ENCODE measurements around the gene TMPRSS7. TPM values are rescaled to one million over a fixed set of nuclear protein-coding genes. Genes with fewer than 3 reads are reported as not detected.

The TMPRSS7 gene
- total and polyA plus RNA-seq, 2 donors from 2014 or later, result not detected

GRCh38 chr3:112004669-112005068 lies 29.9 kb upstream of the TMPRSS7 start:
- no peak for TF ChIP-seq CTCF (IDR thresholded peaks at IDR 0.05; ENCODE audit: borderline replicate concordance, extremely low read depth, insufficient read depth)
- H3K9ac ChIP-seq (ENCODE audit: low read length in 3 of 3), result no peak overlapping the region
- peaks cover 0 to 22% (median 0%) of the 10 kb centered on the region in 3 donors for H3K4me1 ChIP-seq (ENCODE audit: control insufficient read depth in 2 of 3, insufficient read depth in 2 of 3, low read depth in 1 of 3, low read length in 3 of 3)
- H3K27me3 ChIP-seq (ENCODE audit: control insufficient read depth, insufficient read depth, low read length), result no peaks in the 10 kb centered on the region
- H3K4me3 ChIP-seq (ENCODE audit: low read length in 3 of 3), result no peak overlapping the region
- H3K9me3 ChIP-seq (ENCODE audit: control insufficient read depth in 2 of 3, insufficient read depth in 1 of 3, low read length in 3 of 3), result no peaks in the 10 kb centered on the region
- intact Hi-C loops (cut with DNase I), result no loop called here
- FAIRE-seq (no peak), DNase-seq (no peak)
- H3K27ac ChIP-seq (ENCODE audit: low read depth in 2 of 2, low read length in 2 of 2), result no peak overlapping the region
- no peaks in the 10 kb centered on the region for H3K36me3 ChIP-seq (ENCODE audit: control insufficient read depth in 2 of 3, insufficient read depth in 3 of 3, low read length in 3 of 3)

DNA sequence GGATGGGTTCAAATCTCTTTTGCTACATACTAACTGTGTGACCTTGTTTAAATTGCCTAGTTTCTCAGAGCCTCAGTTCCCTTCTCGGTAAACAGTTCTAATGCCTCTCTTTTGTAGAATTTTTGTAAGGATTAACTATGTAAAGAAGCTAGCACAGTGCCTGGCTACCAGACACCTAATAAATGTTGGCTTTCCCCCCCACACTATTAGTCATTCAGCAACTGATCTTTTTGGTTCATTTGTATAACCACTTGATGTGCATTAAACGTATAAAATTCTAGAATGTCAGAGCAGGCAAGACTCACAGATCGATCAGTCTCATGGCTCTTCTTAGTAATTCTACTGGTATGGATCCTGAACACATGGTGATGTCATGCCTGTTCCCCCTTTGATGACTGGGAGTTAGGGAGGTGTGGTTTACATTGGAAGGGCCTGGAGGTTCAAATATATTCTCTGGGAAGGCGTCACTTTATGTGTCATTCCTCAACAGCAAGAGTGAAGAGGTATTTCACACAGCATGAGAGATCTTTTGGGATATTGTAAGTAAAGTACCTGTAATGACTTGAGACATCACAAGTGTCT lies 29.4 kb upstream of the TMPRSS7 start:
- Histone ChIP-seq H3K27me3 (ENCODE audit: control insufficient read depth, insufficient read depth, low read length) (no peaks in the 10 kb centered on the region), H3K27ac (ENCODE audit: low read depth in 2 of 2, low read length in 2 of 2) (no peak overlapping the region), H3K36me3 (ENCODE audit: control insufficient read depth in 2 of 3, insufficient read depth in 3 of 3, low read length in 3 of 3) (no peaks in the 10 kb centered on the region), H3K4me1 (ENCODE audit: control insufficient read depth in 2 of 3, insufficient read depth in 2 of 3, low read depth in 1 of 3, low read length in 3 of 3) (peaks cover 0 to 22% (median 0%) of the 10 kb centered on the region in 3 donors), H3K9ac (ENCODE audit: low read length in 3 of 3) (no peak overlapping the region), H3K9me3 (ENCODE audit: control insufficient read depth in 2 of 3, insufficient read depth in 1 of 3, low read length in 3 of 3) (no peaks in the 10 kb centered on the region), H3K4me3 (ENCODE audit: low read length in 3 of 3) (no peak overlapping the region)
- intact Hi-C loops (cut with DNase I), result no loop called here
- FAIRE-seq, result no peak
- no peak for TF ChIP-seq CTCF (IDR thresholded peaks at IDR 0.05; ENCODE audit: borderline replicate concordance, extremely low read depth, insufficient read depth)
- no peak for DNase-seq

GRCh38 chr3:112007633-112008032 lies 26.9 kb upstream of the TMPRSS7 start:
- no peak overlapping the region for H3K9ac ChIP-seq (ENCODE audit: low read length in 3 of 3)
- no peaks in the 10 kb centered on the region for H3K27me3 ChIP-seq (ENCODE audit: control insufficient read depth, insufficient read depth, low read length)
- peaks cover 0 to 41% (median 13%) of the 10 kb centered on the region in 3 donors for H3K4me1 ChIP-seq (ENCODE audit: control insufficient read depth in 2 of 3, insufficient read depth in 2 of 3, low read depth in 1 of 3, low read length in 3 of 3)
- no peak for FAIRE-seq
- intact Hi-C loops (cut with DNase I), result no loop called here
- H3K9me3 ChIP-seq (ENCODE audit: control insufficient read depth in 2 of 3, insufficient read depth in 1 of 3, low read length in 3 of 3), result no peaks in the 10 kb centered on the region
- no peak for TF ChIP-seq CTCF (IDR thresholded peaks at IDR 0.05; ENCODE audit: borderline replicate concordance, extremely low read depth, insufficient read depth)
- no peak overlapping the region for H3K4me3 ChIP-seq (ENCODE audit: low read length in 3 of 3)
- peak in 1 of 5 donors; percentile 33 for DNase-seq
- H3K36me3 ChIP-seq (ENCODE audit: control insufficient read depth in 2 of 3, insufficient read depth in 3 of 3, low read length in 3 of 3), result no peaks in the 10 kb centered on the region
- H3K27ac ChIP-seq (ENCODE audit: low read depth in 2 of 2, low read length in 2 of 2), result no peak overlapping the region

DNA sequence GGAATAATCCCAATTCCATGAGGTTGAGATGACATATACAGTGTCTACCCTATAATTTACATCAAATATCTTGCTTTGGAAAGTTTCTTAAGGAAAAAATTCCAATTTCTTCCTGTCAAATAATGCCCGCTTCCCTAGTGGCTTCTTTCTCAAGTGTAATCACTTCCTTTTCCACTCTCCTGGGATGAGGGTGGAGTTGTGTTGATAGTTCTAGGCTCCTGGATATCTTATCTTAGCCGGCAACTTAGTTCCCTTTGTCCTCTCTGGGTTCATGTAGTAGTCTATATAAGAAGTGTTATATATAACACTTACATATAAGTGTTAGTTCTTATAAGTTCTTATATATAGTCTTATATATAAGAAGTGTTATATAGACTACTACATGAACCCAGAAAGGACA lies 24.9 kb upstream of the TMPRSS7 start:
- Histone ChIP-seq H3K27ac (ENCODE audit: low read depth in 2 of 2, low read length in 2 of 2) (no peak overlapping the region), H3K4me3 (ENCODE audit: low read length in 3 of 3) (no peak overlapping the region), H3K36me3 (ENCODE audit: control insufficient read depth in 2 of 3, insufficient read depth in 3 of 3, low read length in 3 of 3) (no peaks in the 10 kb centered on the region), H3K9ac (ENCODE audit: low read length in 3 of 3) (no peak overlapping the region), H3K4me1 (ENCODE audit: control insufficient read depth in 2 of 3, insufficient read depth in 2 of 3, low read depth in 1 of 3, low read length in 3 of 3) (peaks cover 0 to 49% (median 17%) of the 10 kb centered on the region in 3 donors), H3K27me3 (ENCODE audit: control insufficient read depth, insufficient read depth, low read length) (no peaks in the 10 kb centered on the region), H3K9me3 (ENCODE audit: control insufficient read depth in 2 of 3, insufficient read depth in 1 of 3, low read length in 3 of 3) (no peaks in the 10 kb centered on the region)
- TF ChIP-seq CTCF (IDR thresholded peaks at IDR 0.05; ENCODE audit: borderline replicate concordance, extremely low read depth, insufficient read depth), result no peak
- FAIRE-seq (no peak), DNase-seq (no peak)
- intact Hi-C loops (cut with DNase I), result no loop called here

Measured in kidney (tissue), 14 donors.